ENCODE results near the gene ZC3HAV1L. TPM values are rescaled to one million over a fixed set of nuclear protein-coding genes. Genes with fewer than 3 reads are reported as not detected.
"Not testable (repeated sequence)": the region's sequence is repeated elsewhere in the genome, so short reads cannot be mapped to it uniquely, and the experiment has no call there.

The ZC3HAV1L gene
- total and polyA plus RNA-seq, 2 experiments from 2014 or later: 11.6 to 29.9 TPM

- Histone ChIP-seq H3K4me1 (ENCODE audit: insufficient read depth) (no peaks in the 10 kb centered on the region), H3K9me3 (ENCODE audit: low read depth) (no peaks in the 10 kb centered on the region), H3K4me2 (no peak overlapping the region), H3K79me2 (no peaks in the 10 kb centered on the region), H3K9me2 (replicated peaks; ENCODE audit: insufficient read depth) (no peaks in the 10 kb centered on the region), H3K27me3 (no peaks in the 10 kb centered on the region), H3K4me3 (no peak overlapping the region), H3K27ac (no peak overlapping the region), H3K36me3 (replicated peaks; ENCODE audit: insufficient read depth, low read depth) (no peaks in the 10 kb centered on the region), H2AFZ (no peak overlapping the region), H4K20me1 (ENCODE audit: insufficient read depth, poor library complexity, severe bottlenecking) (no peaks in the 10 kb centered on the region)
- no peak for DNase-seq (ENCODE audit: low spot score)
- WGBS (ENCODE audit: low lambda C conversion rate, missing lambda C conversion rate): 92% methylated on average over 6 of the region's 6 CpGs
- TF ChIP-seq CTCF (IDR thresholded peaks at IDR 0.05; ENCODE audit: poor library complexity) (no peak), EZH2 (IDR thresholded peaks at IDR 0.05; ENCODE audit: borderline replicate concordance) (no peak), EZH2phosphoT487 (IDR thresholded peaks at IDR 0.05; ENCODE audit: low read depth, severe bottlenecking, unreplicated experiment) (no peak)
Measured at GRCh38 chr7:139026551-139026950, 9.3 kb downstream of the ZC3HAV1L start.

- not testable (repeated sequence) for H3K4me1 ChIP-seq (ENCODE audit: insufficient read depth); DNase-seq (ENCODE audit: low spot score); H3K9me3 ChIP-seq (ENCODE audit: low read depth); H4K20me1 ChIP-seq (ENCODE audit: insufficient read depth, poor library complexity, severe bottlenecking); H2AFZ ChIP-seq; H3K79me2 ChIP-seq; H3K27ac ChIP-seq; H3K4me3 ChIP-seq; H3K9me2 ChIP-seq (replicated peaks; ENCODE audit: insufficient read depth); H3K27me3 ChIP-seq; H3K36me3 ChIP-seq (replicated peaks; ENCODE audit: insufficient read depth, low read depth); H3K4me2 ChIP-seq
- WGBS (ENCODE audit: low lambda C conversion rate, missing lambda C conversion rate): 96% methylated on average over 5 of the region's 5 CpGs
Measured at GRCh38 chr7:139025861-139026260, 10.0 kb downstream of the ZC3HAV1L start.

GRCh38 chr7:139023076-139023475 is 12.8 kb downstream of the ZC3HAV1L start:
- no peaks in the 10 kb centered on the region for H3K9me2 ChIP-seq (replicated peaks; ENCODE audit: insufficient read depth)

GRCh38 chr7:139022286-139022685 is 13.6 kb downstream of the ZC3HAV1L start:
- Histone ChIP-seq H3K27ac (no peak overlapping the region), H3K27me3 (no peaks in the 10 kb centered on the region), H3K79me2 (no peaks in the 10 kb centered on the region), H3K9me3 (ENCODE audit: low read depth) (no peaks in the 10 kb centered on the region), H3K4me2 (no peak overlapping the region), H3K4me1 (ENCODE audit: insufficient read depth) (no peaks in the 10 kb centered on the region), H4K20me1 (ENCODE audit: insufficient read depth, poor library complexity, severe bottlenecking) (no peaks in the 10 kb centered on the region), H3K36me3 (replicated peaks; ENCODE audit: insufficient read depth, low read depth) (no peaks in the 10 kb centered on the region), H3K4me3 (no peak overlapping the region), H2AFZ (no peak overlapping the region), H3K9me2 (replicated peaks; ENCODE audit: insufficient read depth) (no peaks in the 10 kb centered on the region)
- no peak for DNase-seq (ENCODE audit: low spot score)
- 86% methylated on average over 4 of the region's 4 CpGs for WGBS (ENCODE audit: low lambda C conversion rate, missing lambda C conversion rate)
- TF ChIP-seq CTCF (IDR thresholded peaks at IDR 0.05; ENCODE audit: poor library complexity) (no peak), EZH2 (IDR thresholded peaks at IDR 0.05; ENCODE audit: borderline replicate concordance) (no peak), EZH2phosphoT487 (IDR thresholded peaks at IDR 0.05; ENCODE audit: low read depth, severe bottlenecking, unreplicated experiment) (no peak)

More at GRCh38 chr7:139023076-139023475, 12.8 kb downstream of the ZC3HAV1L start:
- no peaks in the 10 kb centered on the region for H4K20me1 ChIP-seq (ENCODE audit: insufficient read depth, poor library complexity, severe bottlenecking)
- H3K9me3 ChIP-seq (ENCODE audit: low read depth): no peaks in the 10 kb centered on the region
- no peak overlapping the region for H3K4me2 ChIP-seq
- no peaks in the 10 kb centered on the region for H3K4me1 ChIP-seq (ENCODE audit: insufficient read depth)
- TF ChIP-seq EZH2phosphoT487 (IDR thresholded peaks at IDR 0.05; ENCODE audit: low read depth, severe bottlenecking, unreplicated experiment) (no peak), CTCF (IDR thresholded peaks at IDR 0.05; ENCODE audit: poor library complexity) (no peak), EZH2 (IDR thresholded peaks at IDR 0.05; ENCODE audit: borderline replicate concordance) (no peak)
- no peaks in the 10 kb centered on the region for H3K36me3 ChIP-seq (replicated peaks; ENCODE audit: insufficient read depth, low read depth)
- no peaks in the 10 kb centered on the region for H3K79me2 ChIP-seq
- no peak overlapping the region for H3K27ac ChIP-seq
- H2AFZ ChIP-seq: no peak overlapping the region
- 94% methylated on average over 5 of the region's 5 CpGs for WGBS (ENCODE audit: low lambda C conversion rate, missing lambda C conversion rate)
- H3K4me3 ChIP-seq: no peak overlapping the region
- DNase-seq (ENCODE audit: low spot score): no peak
- no peaks in the 10 kb centered on the region for H3K27me3 ChIP-seq
